KOPT-K1 (cell line): ENCODE data around the gene CCDC178.
"Not testable (repeated sequence)": the region's sequence is repeated elsewhere in the genome, so short reads cannot be mapped to it uniquely, and the experiment has no call there.

ENCODE experiments used
- H3K27ac ChIP-seq: fragments of 200-600 bp; sonication (generic); 2 replicates; pipeline ENCODE4 v1.5.1; 2016; ENCODE audit warnings: antibody characterized with exemption, mild to moderate bottlenecking, low read depth, low read length; ENCODE audit not compliant: poor library complexity, severe bottlenecking
- H3K36me3 ChIP-seq: fragments of 200-600 bp; sonication (generic); 2 replicates; pipeline ENCODE4 v1.5.1; 2017; ENCODE audit warnings: antibody characterized with exemption, mild to moderate bottlenecking, low read length, moderate library complexity; ENCODE audit not compliant: insufficient read depth
- H3K9me3 ChIP-seq: fragments of 200-600 bp; sonication (generic); 2 replicates; pipeline ENCODE4 v1.5.1; 2017; ENCODE audit warnings: antibody characterized with exemption, low read length, mild to moderate bottlenecking; ENCODE audit not compliant: insufficient read depth, poor library complexity, severe bottlenecking

CCDC178 gene

DNA sequence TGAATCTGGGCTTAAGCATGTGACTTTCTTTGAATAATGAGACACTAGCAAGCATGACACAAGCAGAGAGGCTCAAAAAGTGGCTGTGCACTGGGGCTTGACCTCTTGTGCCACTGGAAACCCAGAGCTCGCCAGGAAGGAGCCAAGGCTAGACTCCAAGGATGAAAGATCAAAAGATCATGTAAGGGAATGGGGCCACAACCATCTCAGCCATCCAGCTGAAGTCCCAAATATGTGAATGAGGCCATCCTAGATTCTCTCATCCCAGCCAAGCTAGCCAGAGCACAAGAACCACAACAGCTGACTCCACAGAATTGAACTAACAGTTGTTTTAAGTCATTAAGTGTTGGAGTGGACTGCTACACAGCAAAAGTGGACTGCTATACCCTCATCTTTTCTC lies 288.1 kb downstream of the CCDC178 start:
- Histone ChIP-seq H3K27ac (no peak overlapping the region), H3K9me3 (no peaks in the 10 kb centered on the region), H3K36me3 (no peaks in the 10 kb centered on the region)

DNA sequence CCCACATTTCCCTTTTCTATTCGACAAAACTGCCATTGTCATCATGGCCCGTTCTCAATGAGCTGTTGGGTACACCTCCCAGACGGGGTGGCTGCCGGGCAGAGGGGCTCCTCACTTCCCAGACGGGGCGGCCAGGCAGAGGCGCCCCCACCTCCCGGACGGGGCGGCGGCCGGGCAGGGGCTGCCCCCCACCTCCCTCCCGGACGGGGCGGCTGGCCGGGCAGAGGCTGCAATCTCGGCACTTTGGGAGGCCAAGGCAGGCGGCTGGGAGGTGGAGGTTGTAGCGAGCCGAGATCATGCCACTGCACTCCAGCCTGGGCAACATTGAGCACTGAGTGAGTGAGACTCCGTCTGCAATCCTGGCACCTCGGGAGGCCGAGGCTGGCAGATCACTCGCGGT lies 292.7 kb downstream of the CCDC178 start:
- not testable (repeated sequence) for H3K9me3 ChIP-seq, H3K36me3 ChIP-seq, H3K27ac ChIP-seq

DNA sequence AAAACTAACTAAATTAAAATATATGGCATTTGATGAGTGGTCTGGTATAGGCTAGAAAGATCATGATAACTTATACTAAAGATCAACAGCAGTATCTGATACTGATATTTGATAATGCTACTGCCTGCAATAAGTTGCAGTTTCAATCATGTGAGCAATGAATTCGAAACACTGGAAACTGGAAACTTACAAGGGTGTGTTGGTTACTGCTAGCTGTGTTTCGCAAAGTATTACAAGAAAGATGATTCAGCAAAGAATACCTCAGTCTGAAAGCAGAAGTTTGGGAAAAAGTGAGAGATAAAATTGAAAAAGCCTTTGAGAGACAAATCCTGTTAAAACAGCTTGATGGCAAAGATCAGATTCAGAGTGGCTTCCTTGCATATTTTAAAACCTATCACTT lies 294.5 kb downstream of the CCDC178 start:
- Histone ChIP-seq H3K36me3 (no peaks in the 10 kb centered on the region), H3K27ac (no peak overlapping the region), H3K9me3 (no peaks in the 10 kb centered on the region)

DNA sequence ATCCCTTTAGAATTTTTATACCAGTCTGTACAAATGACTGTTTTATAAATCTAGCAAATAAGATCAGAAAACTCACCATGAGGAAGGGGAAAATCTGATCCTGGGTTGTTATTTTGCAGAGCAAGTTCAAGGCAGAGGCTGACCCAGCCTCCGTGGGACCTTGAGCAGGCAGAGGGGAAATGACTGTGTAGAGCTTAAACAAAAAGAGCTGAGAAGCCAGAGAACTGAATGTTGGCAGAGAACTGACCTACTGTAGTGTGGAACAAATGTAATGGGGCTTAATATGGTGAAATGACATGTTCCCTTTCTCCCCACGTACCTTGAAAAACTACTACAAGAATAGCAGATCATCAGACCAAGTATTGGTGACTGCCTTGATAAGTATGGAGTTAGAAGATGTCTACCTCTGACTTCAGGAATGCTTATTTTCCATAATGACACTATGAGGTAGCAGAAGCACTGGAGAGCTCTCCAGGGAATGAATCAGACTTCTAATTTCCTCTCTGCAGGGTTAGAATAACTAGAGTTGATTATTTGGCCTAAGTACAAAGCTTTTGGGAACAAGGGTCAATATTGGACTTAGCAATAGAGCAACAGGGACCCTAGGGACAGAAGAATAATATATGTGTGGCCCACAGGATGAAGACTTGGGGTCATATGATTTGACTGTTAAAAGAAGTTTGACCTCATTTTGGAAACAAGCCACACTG lies 304.4 kb downstream of the CCDC178 start:
- H3K9me3 ChIP-seq = no peaks in the 10 kb centered on the region
- H3K36me3 ChIP-seq = no peaks in the 10 kb centered on the region
- no peak overlapping the region for H3K27ac ChIP-seq

DNA sequence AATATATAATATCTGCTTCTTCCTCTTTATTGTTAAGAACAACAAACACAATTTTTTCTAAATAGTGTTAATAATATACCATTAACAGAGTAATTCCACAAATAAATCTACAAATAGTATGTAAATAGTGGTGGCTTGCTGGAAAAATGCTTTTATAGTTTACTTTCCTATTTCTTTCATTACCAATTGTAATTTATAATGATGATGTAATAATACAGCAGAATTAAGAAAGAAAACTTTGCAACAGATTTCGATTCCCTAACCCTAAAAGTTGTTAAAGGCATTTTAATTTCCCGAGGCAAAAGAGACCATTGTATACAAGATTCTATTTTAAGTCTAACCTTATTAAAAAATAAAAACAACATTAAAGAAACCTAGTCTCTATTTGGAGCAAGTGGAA lies 307.9 kb downstream of the CCDC178 start:
- Histone ChIP-seq H3K27ac (no peak overlapping the region), H3K36me3 (no peaks in the 10 kb centered on the region), H3K9me3 (no peaks in the 10 kb centered on the region)

DNA sequence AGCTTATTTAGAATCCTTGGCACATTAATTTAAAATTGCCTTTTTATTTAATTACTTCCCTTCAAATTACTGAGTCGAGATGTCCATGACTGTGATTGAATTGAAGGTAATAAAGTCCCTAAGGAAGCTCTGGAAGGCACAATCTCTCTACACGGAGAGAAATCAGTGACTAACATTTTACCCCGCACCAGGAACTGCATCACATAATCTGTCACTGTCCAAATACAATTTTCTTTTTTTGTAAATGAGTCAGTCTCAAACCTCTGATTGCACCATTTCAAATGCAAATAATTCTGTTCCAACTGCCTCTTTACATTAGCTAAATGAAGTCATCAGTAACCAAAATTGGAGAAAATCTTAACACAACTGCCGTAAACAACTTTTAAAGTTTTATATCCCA lies 311.9 kb downstream of the CCDC178 start:
- Histone ChIP-seq H3K27ac (no peak overlapping the region), H3K9me3 (no peaks in the 10 kb centered on the region)

DNA sequence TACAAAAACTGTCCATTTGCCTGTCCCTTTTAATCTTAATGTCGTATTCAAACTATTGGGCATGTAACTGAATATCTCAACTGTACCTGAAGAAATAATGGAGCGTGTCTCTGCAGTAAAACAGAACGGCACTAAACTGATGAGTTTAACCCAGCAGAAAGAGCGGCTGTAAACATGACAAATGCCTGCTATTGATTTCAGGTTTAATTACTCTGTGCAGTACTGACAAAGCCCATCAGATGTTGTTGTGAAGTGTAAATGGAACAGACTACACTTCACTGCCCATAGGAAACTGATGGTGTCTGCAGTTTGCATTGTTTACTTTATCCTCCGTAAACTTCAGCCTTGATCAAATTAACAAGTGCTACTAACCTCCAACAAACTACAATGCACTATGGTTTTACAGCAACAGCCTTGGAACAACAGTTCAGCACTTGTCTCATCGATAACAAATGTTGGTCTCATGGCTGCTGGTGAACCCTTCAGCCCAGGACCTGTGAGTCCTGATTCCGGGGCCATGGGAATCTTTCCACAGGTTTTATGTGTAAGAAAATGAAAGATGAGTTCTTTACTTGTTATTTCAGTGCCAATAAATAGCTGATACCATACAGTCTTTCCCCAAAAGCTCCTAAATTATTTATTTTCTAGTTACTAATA lies 316.5 kb downstream of the CCDC178 start:
- no peaks in the 10 kb centered on the region for H3K36me3 ChIP-seq
- H3K27ac ChIP-seq = no peak overlapping the region
- H3K9me3 ChIP-seq = no peaks in the 10 kb centered on the region

More for the DNA sequence above, 311.9 kb downstream of the CCDC178 start:
- H3K36me3 ChIP-seq = no peaks in the 10 kb centered on the region

DNA sequence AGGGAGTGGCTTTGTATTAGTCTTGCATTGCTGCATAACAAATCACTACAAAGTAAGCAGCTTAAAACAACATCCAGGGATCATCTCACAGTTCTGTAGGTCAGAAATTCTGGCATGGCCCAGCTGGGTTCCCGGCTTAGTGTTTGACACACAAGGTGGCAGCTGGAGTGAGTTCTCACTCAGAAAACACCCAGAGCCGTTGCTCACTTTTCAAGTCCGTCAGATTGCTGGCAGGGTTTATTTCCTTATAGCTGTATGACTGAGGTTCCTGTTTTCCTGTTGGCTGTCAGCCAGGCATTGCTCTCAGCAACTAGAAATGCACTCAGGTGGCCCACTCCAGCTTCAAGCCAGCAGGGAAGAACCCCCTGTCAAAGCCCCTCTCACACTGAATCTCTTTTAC lies 324.1 kb downstream of the CCDC178 start:
- Histone ChIP-seq H3K27ac (no peak overlapping the region), H3K9me3 (no peaks in the 10 kb centered on the region), H3K36me3 (no peaks in the 10 kb centered on the region)

DNA sequence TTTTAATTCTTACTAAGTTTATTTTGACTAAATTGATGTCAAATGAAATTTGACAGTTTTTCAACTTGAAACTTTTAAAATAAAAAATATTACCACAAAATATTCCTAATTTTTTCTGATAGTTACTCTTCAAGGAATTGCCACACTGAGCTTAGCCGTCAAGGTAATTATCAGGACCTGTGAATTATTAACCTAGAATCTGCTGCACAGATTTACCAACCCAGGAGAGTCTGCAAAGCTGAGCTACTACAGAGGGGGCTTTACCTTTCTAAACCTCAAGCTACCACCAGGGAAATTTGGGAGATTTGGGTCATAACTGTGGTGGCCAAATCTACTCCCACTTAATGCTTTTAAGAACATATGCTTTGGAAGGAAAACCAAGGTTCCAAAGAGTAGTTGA lies 324.6 kb downstream of the CCDC178 start:
- H3K27ac ChIP-seq = no peak overlapping the region

DNA sequence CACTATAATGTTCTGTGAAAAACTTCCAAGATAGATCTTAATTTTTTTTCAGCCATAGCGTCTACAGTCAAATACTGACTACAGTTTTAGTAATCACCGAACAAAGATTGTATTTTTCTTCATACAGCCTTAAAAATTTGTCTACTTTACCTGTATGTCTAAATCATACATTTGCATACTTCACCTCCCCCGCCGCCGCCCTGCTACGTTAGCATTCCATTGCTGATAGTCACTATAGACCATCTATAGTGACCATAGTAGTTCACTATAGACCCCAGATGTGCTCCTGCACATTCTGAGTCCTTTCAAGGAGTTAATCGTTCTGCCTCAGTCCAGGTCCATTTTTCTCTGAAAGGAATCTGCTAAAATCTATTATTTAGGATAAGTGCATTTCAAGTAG lies 325.0 kb downstream of the CCDC178 start:
- H3K36me3 ChIP-seq = no peaks in the 10 kb centered on the region
- H3K9me3 ChIP-seq = no peaks in the 10 kb centered on the region
- no peak overlapping the region for H3K27ac ChIP-seq

More for the DNA sequence above, 324.6 kb downstream of the CCDC178 start:
- no peaks in the 10 kb centered on the region for H3K36me3 ChIP-seq
- H3K9me3 ChIP-seq = no peaks in the 10 kb centered on the region

DNA sequence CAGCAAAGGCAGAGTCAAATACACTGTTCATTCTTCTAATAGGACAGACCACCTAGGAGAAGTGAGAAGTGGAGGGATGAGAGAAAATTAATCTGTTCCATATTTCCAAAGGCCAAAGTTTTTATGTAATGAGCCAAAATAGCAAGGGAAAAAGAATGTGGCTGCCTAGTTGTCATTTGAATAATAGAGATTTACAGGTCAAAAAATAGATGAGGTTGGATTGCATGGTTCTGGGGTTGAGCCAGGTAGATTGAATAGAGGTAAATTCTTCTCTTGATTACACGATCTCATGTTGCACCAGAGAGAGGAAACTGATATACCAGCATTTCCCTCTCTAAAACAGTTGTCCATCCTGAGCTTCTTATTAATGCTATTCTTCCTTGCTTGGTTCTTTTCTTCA lies 325.8 kb downstream of the CCDC178 start:
- Histone ChIP-seq H3K9me3 (no peaks in the 10 kb centered on the region), H3K36me3 (no peaks in the 10 kb centered on the region), H3K27ac (no peak overlapping the region)

DNA sequence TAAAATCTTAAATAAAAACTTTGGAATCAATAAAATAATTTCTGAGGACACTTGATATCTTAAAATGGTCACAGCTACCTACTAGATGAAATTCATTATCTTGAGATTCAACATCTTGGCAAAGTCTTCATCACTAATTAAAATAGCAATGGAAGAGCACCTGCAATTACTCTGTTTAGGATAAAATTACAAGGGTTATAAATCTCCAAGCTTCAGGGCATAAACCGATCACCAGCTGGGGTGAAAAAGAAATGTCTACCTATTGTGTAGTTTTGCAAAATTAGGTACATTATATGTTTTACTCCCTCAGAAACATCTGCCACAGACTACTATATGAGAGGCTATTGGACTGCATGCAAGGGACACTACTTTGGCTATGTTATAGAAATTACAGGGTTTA lies 327.1 kb downstream of the CCDC178 start:
- no peaks in the 10 kb centered on the region for H3K9me3 ChIP-seq
- H3K36me3 ChIP-seq = no peaks in the 10 kb centered on the region
- H3K27ac ChIP-seq = no peak overlapping the region

DNA sequence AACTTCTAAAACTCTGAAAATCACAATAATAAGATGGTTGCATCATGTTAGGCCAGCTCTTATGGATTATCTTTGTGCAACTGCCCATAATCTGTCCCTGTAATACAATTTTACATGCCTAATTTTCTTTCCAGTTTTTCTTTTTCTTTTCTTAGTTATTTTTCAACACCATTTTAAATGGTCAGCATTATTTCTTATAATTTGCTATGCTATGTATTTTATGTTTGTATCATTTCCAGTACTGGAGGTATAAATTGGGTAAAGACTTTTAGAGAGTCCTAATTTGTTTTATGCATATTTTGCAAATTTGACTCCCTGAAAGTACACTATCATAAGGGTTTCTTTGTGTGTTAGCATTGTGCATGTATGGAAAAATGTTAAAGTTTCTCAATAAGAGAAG lies 333.0 kb downstream of the CCDC178 start:
- Histone ChIP-seq H3K36me3 (no peaks in the 10 kb centered on the region), H3K9me3 (no peaks in the 10 kb centered on the region), H3K27ac (no peak overlapping the region)

DNA sequence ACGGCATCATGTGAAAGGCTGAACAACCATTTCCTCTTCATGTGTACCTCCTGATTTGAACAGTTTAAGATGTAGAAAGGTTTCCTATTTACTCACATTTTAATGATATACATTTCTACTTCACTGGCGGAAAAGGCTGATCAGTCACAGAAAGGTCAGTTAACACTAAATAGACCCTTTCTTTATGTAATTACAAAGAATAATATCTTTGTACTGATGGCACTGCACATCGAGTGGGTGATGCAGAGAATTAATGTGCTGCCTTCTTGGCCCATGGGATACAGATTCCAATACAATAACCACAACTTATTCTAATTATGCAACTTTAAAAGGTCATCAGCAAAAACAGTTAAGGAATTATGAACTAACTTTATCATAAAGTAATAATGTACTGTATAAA lies 339.2 kb downstream of the CCDC178 start:
- Histone ChIP-seq H3K27ac (no peak overlapping the region), H3K36me3 (no peaks in the 10 kb centered on the region), H3K9me3 (no peaks in the 10 kb centered on the region)

DNA sequence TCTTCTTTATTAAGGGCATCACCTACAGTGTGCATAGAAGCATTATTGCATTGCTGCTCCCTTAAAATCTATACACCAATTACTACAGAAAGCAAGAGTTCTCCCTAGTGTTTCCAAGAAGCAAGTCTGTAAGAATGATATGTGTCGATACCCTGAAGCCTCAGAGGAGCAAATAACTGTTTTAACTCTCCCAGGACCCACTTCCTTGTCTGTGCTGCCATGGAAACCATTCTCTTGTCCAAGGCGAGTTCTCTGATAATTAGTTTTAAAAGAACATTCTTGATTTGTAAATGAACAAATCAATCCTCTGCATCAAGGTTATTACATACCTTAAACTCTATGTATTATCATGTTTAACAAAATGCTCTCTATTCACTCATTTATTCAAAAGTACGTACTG lies 340.9 kb downstream of the CCDC178 start:
- Histone ChIP-seq H3K27ac (no peak overlapping the region), H3K9me3 (no peaks in the 10 kb centered on the region), H3K36me3 (no peaks in the 10 kb centered on the region)

DNA sequence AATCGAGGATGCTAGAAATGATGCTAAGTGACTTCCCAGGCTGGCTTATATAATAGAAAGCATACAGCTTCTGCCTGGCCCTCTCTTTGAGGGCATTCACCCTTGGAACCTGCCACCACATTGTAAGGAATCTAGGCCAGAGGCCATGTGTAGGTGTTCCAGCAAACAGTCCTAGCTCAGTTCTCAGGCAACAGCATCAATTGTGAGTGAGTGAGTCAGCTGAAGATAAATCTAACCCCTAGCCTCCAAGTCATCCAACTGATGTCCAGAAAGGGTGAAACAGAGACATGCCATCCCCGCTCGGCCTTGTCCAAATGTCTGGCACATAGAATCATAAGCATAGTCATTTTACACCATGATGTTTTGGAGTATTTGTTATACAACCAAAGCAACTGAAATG lies 343.4 kb downstream of the CCDC178 start:
- H3K36me3 ChIP-seq = no peaks in the 10 kb centered on the region
- no peak overlapping the region for H3K27ac ChIP-seq
- no peaks in the 10 kb centered on the region for H3K9me3 ChIP-seq
